ENCODE data around the gene HOXA4. TPM values are rescaled to one million over a fixed set of nuclear protein-coding genes. Genes with fewer than 3 reads are reported as not detected.

The HOXA4 gene
- total RNA-seq, 1 experiment from 2014 or later: 1.0 TPM

DNA sequence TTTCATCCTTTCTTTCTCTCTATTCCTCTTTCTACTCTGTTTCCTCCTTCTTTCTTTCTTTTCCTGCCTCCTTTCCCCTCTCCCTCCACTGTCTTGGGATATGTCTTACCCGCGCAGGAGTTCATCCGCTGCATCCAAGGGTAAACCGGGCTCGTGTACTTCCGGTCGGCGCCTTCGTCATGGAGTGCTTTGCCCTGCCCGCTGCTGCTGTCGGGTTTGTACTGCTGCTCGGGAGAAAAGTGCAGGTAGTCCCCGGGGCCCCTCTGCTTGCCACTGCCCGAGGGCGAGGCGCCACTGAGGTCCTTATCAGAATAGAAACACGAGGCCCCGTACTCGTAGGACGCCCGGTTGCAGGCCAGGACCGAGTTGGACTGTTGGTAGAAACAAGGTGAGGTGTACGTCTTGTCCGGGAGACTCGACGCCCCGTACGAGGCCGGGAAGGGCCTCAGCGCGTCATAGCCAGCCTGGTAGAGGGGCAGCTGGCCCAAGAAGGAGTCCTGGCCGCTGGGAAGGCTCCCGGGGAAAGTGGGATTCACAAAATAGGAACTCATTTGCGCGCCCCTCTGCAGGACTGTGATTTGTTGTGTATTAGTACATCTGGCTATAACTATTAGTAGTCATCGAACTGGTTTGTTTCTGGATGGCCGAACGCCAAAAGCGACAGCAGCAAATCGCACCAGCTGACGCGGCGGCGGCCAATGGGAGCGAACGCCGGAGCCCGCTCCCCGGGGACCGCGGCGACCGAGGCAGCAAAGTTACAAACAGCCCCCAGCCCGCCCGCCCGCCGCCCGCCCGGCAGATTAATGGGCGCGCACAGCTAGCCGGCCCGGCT, 16.9 kb upstream of the HOXA4 start, which contains the start of gene HOXA6:
Gene HOXA6, minus strand, starts transcription at position 576 of the 832 bp plus-strand sequence. Its CDS starts 25 bp downstream, at position 551.
- Mint-ChIP-seq H3K9me3 (ENCODE audit: low read depth, unreplicated experiment) (no peaks in the 10 kb centered on the region), H3K4me1 (ENCODE audit: low read depth, unreplicated experiment) (peaks cover 11% of the 10 kb centered on the region), H3K27me3 (ENCODE audit: unreplicated experiment) (peaks cover 16% of the 10 kb centered on the region), H3K36me3 (ENCODE audit: insufficient read depth, unreplicated experiment) (peaks cover 37% of the 10 kb centered on the region), H3K27ac (ENCODE audit: unreplicated experiment) (no peak within 1 kb of the TSS), H3K4me3 (ENCODE audit: low read depth, unreplicated experiment) (peak within 1 kb of the TSS; percentile 76)
- TF ChIP-seq CTCF (IDR thresholded peaks at IDR 0.05; ENCODE audit: unreplicated experiment): no peak
- no TSS peak for BruUV-seq (replicated peaks)
- CTCF ChIA-PET: interaction anchor here (0.6 to 1.0 kb wide), 2 partner anchors 284 to 770 kb away, joined by 4 to 5 read pairs; no protein-coding TSS in a partner anchor
- intact Hi-C loops (cut with micrococcal nuclease; ENCODE audit: unreplicated experiment): no loop called here
- peak; percentile 78 for DNase-seq

GRCh38 chr7:27146491-27147198, 16.1 kb upstream of the HOXA4 start:
- Mint-ChIP-seq H3K27me3 (ENCODE audit: unreplicated experiment) (peaks cover 8% of the 10 kb centered on the region), H3K36me3 (ENCODE audit: insufficient read depth, unreplicated experiment) (peaks cover 34% of the 10 kb centered on the region), H3K4me3 (ENCODE audit: low read depth, unreplicated experiment) (no peak overlapping the region), H3K4me1 (ENCODE audit: low read depth, unreplicated experiment) (peaks cover 6% of the 10 kb centered on the region), H3K27ac (ENCODE audit: unreplicated experiment) (no peak overlapping the region), H3K9me3 (ENCODE audit: low read depth, unreplicated experiment) (no peaks in the 10 kb centered on the region)
- CTCF ChIA-PET: no interaction called here
- no peak for DNase-seq
- intact Hi-C loops (cut with micrococcal nuclease; ENCODE audit: unreplicated experiment): no loop called here
- no TSS peak for BruUV-seq (replicated peaks)
- TF ChIP-seq CTCF (IDR thresholded peaks at IDR 0.05; ENCODE audit: unreplicated experiment): no peak

DNA sequence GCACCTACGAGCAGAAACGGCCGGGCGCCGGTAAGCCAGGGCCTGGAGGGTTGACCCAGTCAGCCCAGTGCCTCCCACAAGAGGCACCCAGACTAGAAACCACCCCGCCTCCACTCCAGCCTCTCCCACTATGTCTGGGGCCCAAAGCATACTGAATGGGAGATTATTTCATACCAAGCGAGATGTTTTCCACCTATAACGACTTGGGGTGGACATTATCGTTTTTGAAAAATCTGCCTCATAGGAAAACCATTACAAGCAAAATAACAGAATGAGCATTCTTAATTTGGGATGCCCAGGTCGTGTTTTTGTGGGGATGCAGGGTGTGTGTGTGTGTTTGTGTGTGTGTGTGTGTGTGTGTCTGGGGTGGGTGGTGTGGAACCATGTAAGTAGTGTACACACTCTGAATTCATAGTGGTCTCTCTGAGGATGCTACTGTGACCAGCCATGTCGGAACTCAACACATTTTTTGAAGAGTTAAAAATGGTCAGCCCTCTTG, 15.4 kb upstream of the HOXA4 start:
- intact Hi-C loops (cut with micrococcal nuclease; ENCODE audit: unreplicated experiment): no loop called here
- TF ChIP-seq CTCF (IDR thresholded peaks at IDR 0.05; ENCODE audit: unreplicated experiment): no peak
- Mint-ChIP-seq H3K4me3 (ENCODE audit: low read depth, unreplicated experiment) (no peak overlapping the region), H3K27me3 (ENCODE audit: unreplicated experiment) (peaks cover 1% of the 10 kb centered on the region), H3K27ac (ENCODE audit: unreplicated experiment) (no peak overlapping the region), H3K36me3 (ENCODE audit: insufficient read depth, unreplicated experiment) (peaks cover 27% of the 10 kb centered on the region), H3K9me3 (ENCODE audit: low read depth, unreplicated experiment) (no peaks in the 10 kb centered on the region), H3K4me1 (ENCODE audit: low read depth, unreplicated experiment) (no peaks in the 10 kb centered on the region)
- BruUV-seq (replicated peaks): no TSS peak
- DNase-seq: no peak
- CTCF ChIA-PET: interaction anchor here (1.0 kb wide), 1 partner anchor 25 kb away, joined by 8 read pairs; no protein-coding TSS in a partner anchor

GRCh38 chr7:27145165-27145913, 14.8 kb upstream of the HOXA4 start:
- H3K4me3 Mint-ChIP-seq (ENCODE audit: low read depth, unreplicated experiment): no peak overlapping the region
- CTCF ChIA-PET: interaction anchor here (1.0 kb wide), 1 partner anchor 25 kb away, joined by 8 read pairs; no protein-coding TSS in a partner anchor
- no peak for TF ChIP-seq CTCF (IDR thresholded peaks at IDR 0.05; ENCODE audit: unreplicated experiment)
- peaks cover 21% of the 10 kb centered on the region for H3K36me3 Mint-ChIP-seq (ENCODE audit: insufficient read depth, unreplicated experiment)
- intact Hi-C loops (cut with micrococcal nuclease; ENCODE audit: unreplicated experiment): no loop called here
- H3K27me3 Mint-ChIP-seq (ENCODE audit: unreplicated experiment): no peaks in the 10 kb centered on the region
- no peak for DNase-seq
- no peak overlapping the region for H3K27ac Mint-ChIP-seq (ENCODE audit: unreplicated experiment)
- no TSS peak for BruUV-seq (replicated peaks)
- H3K4me1 Mint-ChIP-seq (ENCODE audit: low read depth, unreplicated experiment): no peaks in the 10 kb centered on the region
- no peaks in the 10 kb centered on the region for H3K9me3 Mint-ChIP-seq (ENCODE audit: low read depth, unreplicated experiment)
